ENCODE measurements around the gene GNG12.

Gene GNG12

DNA sequence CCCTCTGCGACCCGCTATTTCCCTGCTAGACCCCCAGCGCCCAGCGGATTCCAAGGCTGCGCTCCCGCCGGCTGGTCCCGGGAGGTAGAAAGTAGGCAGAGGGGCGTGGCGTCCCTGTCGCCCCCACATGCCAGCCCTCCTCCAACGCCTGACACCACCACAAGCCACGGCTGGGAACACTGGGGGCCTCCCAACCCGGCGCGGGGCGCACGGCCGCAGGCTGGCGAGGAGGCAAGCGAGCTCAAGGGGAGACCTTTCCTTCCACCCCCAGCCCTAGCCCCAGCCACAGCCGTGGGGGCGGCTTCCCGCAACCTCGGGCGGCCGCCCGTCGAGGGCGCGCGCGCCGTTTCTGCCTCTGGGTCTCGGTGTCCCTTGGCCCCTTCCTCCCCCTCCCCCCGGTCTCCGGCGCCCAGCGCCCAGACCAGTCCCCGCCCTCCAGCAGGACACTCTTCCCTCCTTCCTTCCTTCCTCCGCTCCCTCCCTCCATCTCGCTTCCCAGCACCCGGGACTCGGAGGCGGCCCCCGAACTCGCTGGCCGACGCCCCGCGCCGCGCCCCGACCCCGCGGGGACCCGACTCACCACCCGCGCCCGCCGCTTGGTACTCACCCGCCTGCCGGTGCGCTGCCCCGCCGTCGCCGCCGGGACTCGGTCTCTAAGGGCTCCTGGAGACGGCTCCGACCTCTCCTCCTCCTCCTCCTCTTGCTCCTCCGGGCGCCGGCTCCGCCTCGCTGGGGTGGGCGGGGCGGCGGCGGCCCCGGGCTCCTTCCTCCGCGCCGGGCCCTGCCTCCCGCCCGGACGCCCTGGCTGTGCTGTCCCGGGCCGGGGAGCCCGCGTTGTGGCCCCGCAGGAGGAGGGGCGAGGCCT, at the start of gene GNG12:
TSS of gene GNG12 (minus strand) at position 731 of the 865 bp plus-strand sequence. CDS start 125,781 bp downstream, outside the sequence.
- H3K9me3 ChIP-seq (ENCODE audit: control insufficient read depth in 2 of 2, low read length in 2 of 2) = no peaks in the 10 kb centered on the region
- no peaks in the 10 kb centered on the region for H3K27me3 ChIP-seq (ENCODE audit: control insufficient read depth in 2 of 2, insufficient read depth in 2 of 2, low read length in 2 of 2)
- H3K4me3 ChIP-seq (ENCODE audit: low read length in 2 of 2) = peak within 1 kb of the TSS; percentile 87 to 91
- H3K27ac ChIP-seq (ENCODE audit: low read depth in 2 of 2, low read length in 2 of 2) = peak within 1 kb of the TSS; percentile 90 to 95
- no peaks in the 10 kb centered on the region for H3K36me3 ChIP-seq (ENCODE audit: control insufficient read depth in 2 of 2, insufficient read depth in 2 of 2, low read length in 2 of 2)
- peaks cover 7 to 12% of the 10 kb centered on the region in 2 donors for H3K4me1 ChIP-seq (ENCODE audit: control insufficient read depth in 2 of 2, insufficient read depth in 2 of 2, low read length in 2 of 2)
- H3K9ac ChIP-seq (ENCODE audit: low read depth in 1 of 2, low read length in 2 of 2) = peak within 1 kb of the TSS; percentile 82 to 93

- no peak overlapping the region for H3K9ac ChIP-seq (ENCODE audit: low read depth in 1 of 2, low read length in 2 of 2)
- H3K4me3 ChIP-seq (ENCODE audit: low read length in 2 of 2) = no peak overlapping the region
- no peaks in the 10 kb centered on the region for H3K36me3 ChIP-seq (ENCODE audit: control insufficient read depth in 2 of 2, insufficient read depth in 2 of 2, low read length in 2 of 2)
- H3K27ac ChIP-seq (ENCODE audit: low read depth in 2 of 2, low read length in 2 of 2) = no peak overlapping the region
- no peaks in the 10 kb centered on the region for H3K27me3 ChIP-seq (ENCODE audit: control insufficient read depth in 2 of 2, insufficient read depth in 2 of 2, low read length in 2 of 2)
- H3K4me1 ChIP-seq (ENCODE audit: control insufficient read depth in 2 of 2, insufficient read depth in 2 of 2, low read length in 2 of 2) = no peaks in the 10 kb centered on the region
- H3K9me3 ChIP-seq (ENCODE audit: control insufficient read depth in 2 of 2, low read length in 2 of 2) = no peaks in the 10 kb centered on the region
These were observed 49.1 kb upstream of the GNG12 start for GRCh38 chr1:67882196-67882958.

- Histone ChIP-seq H3K9ac (ENCODE audit: low read depth in 1 of 2, low read length in 2 of 2) (no peak overlapping the region), H3K27ac (ENCODE audit: low read depth in 2 of 2, low read length in 2 of 2) (no peak overlapping the region), H3K4me3 (ENCODE audit: low read length in 2 of 2) (no peak overlapping the region), H3K27me3 (ENCODE audit: control insufficient read depth in 2 of 2, insufficient read depth in 2 of 2, low read length in 2 of 2) (no peaks in the 10 kb centered on the region), H3K4me1 (ENCODE audit: control insufficient read depth in 2 of 2, insufficient read depth in 2 of 2, low read length in 2 of 2) (no peaks in the 10 kb centered on the region), H3K9me3 (ENCODE audit: control insufficient read depth in 2 of 2, low read length in 2 of 2) (no peaks in the 10 kb centered on the region), H3K36me3 (ENCODE audit: control insufficient read depth in 2 of 2, insufficient read depth in 2 of 2, low read length in 2 of 2) (no peaks in the 10 kb centered on the region)
These were observed 46.9 kb upstream of the GNG12 start for GRCh38 chr1:67880056-67880601.

GRCh38 chr1:67879485-67879884, 46.2 kb upstream of the GNG12 start:
- Histone ChIP-seq H3K36me3 (ENCODE audit: control insufficient read depth in 2 of 2, insufficient read depth in 2 of 2, low read length in 2 of 2) (no peaks in the 10 kb centered on the region), H3K9ac (ENCODE audit: low read depth in 1 of 2, low read length in 2 of 2) (no peak overlapping the region), H3K27ac (ENCODE audit: low read depth in 2 of 2, low read length in 2 of 2) (no peak overlapping the region), H3K27me3 (ENCODE audit: control insufficient read depth in 2 of 2, insufficient read depth in 2 of 2, low read length in 2 of 2) (no peaks in the 10 kb centered on the region), H3K9me3 (ENCODE audit: control insufficient read depth in 2 of 2, low read length in 2 of 2) (no peaks in the 10 kb centered on the region), H3K4me3 (ENCODE audit: low read length in 2 of 2) (no peak overlapping the region), H3K4me1 (ENCODE audit: control insufficient read depth in 2 of 2, insufficient read depth in 2 of 2, low read length in 2 of 2) (no peaks in the 10 kb centered on the region)

GRCh38 chr1:67874501-67875111, 41.3 kb upstream of the GNG12 start:
- no peaks in the 10 kb centered on the region for H3K27me3 ChIP-seq (ENCODE audit: control insufficient read depth in 2 of 2, insufficient read depth in 2 of 2, low read length in 2 of 2)
- H3K27ac ChIP-seq (ENCODE audit: low read depth in 2 of 2, low read length in 2 of 2) = no peak overlapping the region
- no peaks in the 10 kb centered on the region for H3K9me3 ChIP-seq (ENCODE audit: control insufficient read depth in 2 of 2, low read length in 2 of 2)
- H3K4me1 ChIP-seq (ENCODE audit: control insufficient read depth in 2 of 2, insufficient read depth in 2 of 2, low read length in 2 of 2) = no peaks in the 10 kb centered on the region
- H3K36me3 ChIP-seq (ENCODE audit: control insufficient read depth in 2 of 2, insufficient read depth in 2 of 2, low read length in 2 of 2) = no peaks in the 10 kb centered on the region
- no peak overlapping the region for H3K9ac ChIP-seq (ENCODE audit: low read depth in 1 of 2, low read length in 2 of 2)
- H3K4me3 ChIP-seq (ENCODE audit: low read length in 2 of 2) = no peak overlapping the region

- Histone ChIP-seq H3K9me3 (ENCODE audit: control insufficient read depth in 2 of 2, low read length in 2 of 2) (no peaks in the 10 kb centered on the region), H3K4me1 (ENCODE audit: control insufficient read depth in 2 of 2, insufficient read depth in 2 of 2, low read length in 2 of 2) (no peaks in the 10 kb centered on the region), H3K9ac (ENCODE audit: low read depth in 1 of 2, low read length in 2 of 2) (no peak overlapping the region), H3K27me3 (ENCODE audit: control insufficient read depth in 2 of 2, insufficient read depth in 2 of 2, low read length in 2 of 2) (no peaks in the 10 kb centered on the region), H3K36me3 (ENCODE audit: control insufficient read depth in 2 of 2, insufficient read depth in 2 of 2, low read length in 2 of 2) (no peaks in the 10 kb centered on the region), H3K27ac (ENCODE audit: low read depth in 2 of 2, low read length in 2 of 2) (no peak overlapping the region), H3K4me3 (ENCODE audit: low read length in 2 of 2) (no peak overlapping the region)
These were observed 36.0 kb upstream of the GNG12 start for GRCh38 chr1:67869233-67869632.

GRCh38 chr1:67863637-67864036, 30.4 kb upstream of the GNG12 start:
- Histone ChIP-seq H3K4me3 (ENCODE audit: low read length in 2 of 2) (no peak overlapping the region), H3K27me3 (ENCODE audit: control insufficient read depth in 2 of 2, insufficient read depth in 2 of 2, low read length in 2 of 2) (no peaks in the 10 kb centered on the region), H3K9me3 (ENCODE audit: control insufficient read depth in 2 of 2, low read length in 2 of 2) (no peaks in the 10 kb centered on the region), H3K27ac (ENCODE audit: low read depth in 2 of 2, low read length in 2 of 2) (no peak overlapping the region), H3K36me3 (ENCODE audit: control insufficient read depth in 2 of 2, insufficient read depth in 2 of 2, low read length in 2 of 2) (no peaks in the 10 kb centered on the region), H3K9ac (ENCODE audit: low read depth in 1 of 2, low read length in 2 of 2) (no peak overlapping the region), H3K4me1 (ENCODE audit: control insufficient read depth in 2 of 2, insufficient read depth in 2 of 2, low read length in 2 of 2) (no peaks in the 10 kb centered on the region)

GRCh38 chr1:67862685-67863084, 29.4 kb upstream of the GNG12 start:
- no peak overlapping the region for H3K27ac ChIP-seq (ENCODE audit: low read depth in 2 of 2, low read length in 2 of 2)
- no peaks in the 10 kb centered on the region for H3K27me3 ChIP-seq (ENCODE audit: control insufficient read depth in 2 of 2, insufficient read depth in 2 of 2, low read length in 2 of 2)
- H3K4me1 ChIP-seq (ENCODE audit: control insufficient read depth in 2 of 2, insufficient read depth in 2 of 2, low read length in 2 of 2) = no peaks in the 10 kb centered on the region
- no peak overlapping the region for H3K4me3 ChIP-seq (ENCODE audit: low read length in 2 of 2)
- no peaks in the 10 kb centered on the region for H3K36me3 ChIP-seq (ENCODE audit: control insufficient read depth in 2 of 2, insufficient read depth in 2 of 2, low read length in 2 of 2)
- H3K9ac ChIP-seq (ENCODE audit: low read depth in 1 of 2, low read length in 2 of 2) = no peak overlapping the region
- H3K9me3 ChIP-seq (ENCODE audit: control insufficient read depth in 2 of 2, low read length in 2 of 2) = no peaks in the 10 kb centered on the region

DNA sequence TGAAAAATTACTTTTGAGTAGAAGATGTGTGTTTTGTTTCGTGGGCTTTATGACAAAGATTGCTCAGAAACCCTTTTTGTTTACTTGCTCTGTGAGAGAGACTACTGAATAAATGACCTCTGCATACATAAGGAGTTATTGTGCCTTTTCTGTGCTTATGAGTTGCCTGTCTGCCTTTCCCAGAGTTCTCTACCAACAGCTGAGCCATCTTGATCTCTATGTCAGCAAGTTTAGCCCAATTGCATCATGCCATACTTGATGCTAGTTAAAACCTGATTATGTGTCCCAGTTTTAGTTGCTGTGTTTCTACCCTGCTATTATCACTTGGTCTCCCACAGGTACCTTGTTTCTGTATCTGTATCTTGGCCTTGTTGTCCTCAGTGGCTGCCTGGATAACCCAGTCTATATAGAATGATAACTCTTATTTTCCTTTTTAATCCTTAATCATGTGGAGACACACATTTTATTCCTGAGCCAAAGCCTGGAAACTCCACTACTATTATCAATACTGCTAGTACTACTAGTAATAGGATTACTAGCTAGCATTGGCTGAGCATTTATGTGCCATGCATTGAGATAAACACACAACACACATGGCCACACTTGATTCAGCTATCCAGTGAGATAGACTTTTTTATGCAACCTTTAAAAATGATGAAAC, 28.7 kb upstream of the GNG12 start:
- Histone ChIP-seq H3K9me3 (ENCODE audit: control insufficient read depth in 2 of 2, low read length in 2 of 2) (no peaks in the 10 kb centered on the region), H3K27ac (ENCODE audit: low read depth in 2 of 2, low read length in 2 of 2) (no peak overlapping the region), H3K36me3 (ENCODE audit: control insufficient read depth in 2 of 2, insufficient read depth in 2 of 2, low read length in 2 of 2) (no peaks in the 10 kb centered on the region), H3K27me3 (ENCODE audit: control insufficient read depth in 2 of 2, insufficient read depth in 2 of 2, low read length in 2 of 2) (no peaks in the 10 kb centered on the region), H3K4me3 (ENCODE audit: low read length in 2 of 2) (no peak overlapping the region), H3K9ac (ENCODE audit: low read depth in 1 of 2, low read length in 2 of 2) (no peak overlapping the region), H3K4me1 (ENCODE audit: control insufficient read depth in 2 of 2, insufficient read depth in 2 of 2, low read length in 2 of 2) (no peaks in the 10 kb centered on the region)

Measured in mucosa of rectum (tissue), 2 donors.